ENCODE results near the gene CSNK1E.

The CSNK1E gene

GRCh38 chr22:38247713-38248112, 69.5 kb downstream of the CSNK1E start:
- no peak for DNase-seq

- DNase-seq = no peak
Measured at GRCh38 chr22:38246692-38247091, 70.5 kb downstream of the CSNK1E start.

GRCh38 chr22:38246046-38246658, 71.1 kb downstream of the CSNK1E start:
- no peak for DNase-seq

- no peak for DNase-seq
Measured at GRCh38 chr22:38244106-38244505, 73.1 kb downstream of the CSNK1E start.

- peak; percentile 89 for DNase-seq
Measured at GRCh38 chr22:38243007-38243765, 74.0 kb downstream of the CSNK1E start.

GRCh38 chr22:38240734-38241252, 76.4 kb downstream of the CSNK1E start:
- DNase-seq = no peak

Data from NCI-H345 (cell line).